Measurements from ENCODE around the gene AGBL5. TPM values are rescaled to one million over a fixed set of nuclear protein-coding genes. Genes with fewer than 3 reads are reported as not detected.

AGBL5 gene
- total RNA-seq, 1 experiment from 2014 or later = 40.0 TPM

DNA sequence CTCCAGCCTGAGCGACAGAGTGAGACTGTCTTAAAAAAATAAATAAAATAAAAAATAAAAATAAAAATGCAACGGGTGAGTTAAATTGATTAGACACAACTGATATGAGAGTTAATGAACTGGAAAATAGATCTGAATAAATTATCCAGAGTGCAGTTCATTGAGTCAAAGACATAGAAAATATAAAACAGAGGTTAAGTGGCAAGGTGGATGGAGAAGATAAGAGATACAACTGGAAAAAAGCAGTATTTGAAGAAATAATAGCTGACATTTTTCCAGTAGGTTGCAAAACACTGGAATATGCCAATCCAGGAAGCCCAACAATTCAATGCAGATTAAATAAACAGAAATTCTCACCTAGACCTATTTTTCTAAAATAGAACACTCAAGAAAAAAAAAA lies 56.8 kb downstream of the AGBL5 start:
- RAD21 ChIA-PET (ENCODE audit: low non-redundant PET in 1 of 2, low total read pairs in 2 of 2, uncharacterized antibody in 2 of 2, unreplicated experiment in 2 of 2) = no interaction called here
- TF ChIP-seq EZH2 (IDR thresholded peaks at IDR 0.05) = no peak
- no peak for TF ChIP-seq FOSL1 (IDR thresholded peaks at IDR 0.05; ENCODE audit: low read depth)
- TF ChIP-seq CBX3 (IDR thresholded peaks at IDR 0.05; ENCODE audit: low read depth) = no peak
- TF ChIP-seq ELF1 (IDR thresholded peaks at IDR 0.05; ENCODE audit: borderline replicate concordance, low read depth) = no peak
- TF ChIP-seq ZFX (IDR thresholded peaks at IDR 0.05) = no peak
- TF ChIP-seq SRF (IDR thresholded peaks at IDR 0.05; ENCODE audit: low read depth) = no peak
- TF ChIP-seq ATF3 (IDR thresholded peaks at IDR 0.05) = no peak
- no peak for TF ChIP-seq SP1 (IDR thresholded peaks at IDR 0.05; ENCODE audit: low read depth)
- TF ChIP-seq TCF7L2 (IDR thresholded peaks at IDR 0.05; ENCODE audit: borderline replicate concordance, extremely low read depth, insufficient read depth, insufficient read length) = no peak
- TF ChIP-seq RAD21 (IDR thresholded peaks at IDR 0.05; ENCODE audit: low read depth) = no peak
- TF ChIP-seq CEBPB (IDR thresholded peaks at IDR 0.05; ENCODE audit: low read depth) = no peak
- TF ChIP-seq ZBTB33 (IDR thresholded peaks at IDR 0.05; ENCODE audit: extremely low read depth, insufficient replicate concordance, low read length) = no peak
- TF ChIP-seq POLR2AphosphoS5 (IDR thresholded peaks at IDR 0.05; ENCODE audit: low read depth, low read length) = no peak
- Histone ChIP-seq H3K9me2 (ENCODE audit: insufficient read depth) (no peaks in the 10 kb centered on the region), H3K9me3 (ENCODE audit: control insufficient read depth in 1 of 2, insufficient read depth in 1 of 2, low read depth in 1 of 2, low read length in 2 of 2) (no peaks in the 10 kb centered on the region), H3K27me3 (ENCODE audit: insufficient read depth, low read length) (no peaks in the 10 kb centered on the region), H3K9ac (ENCODE audit: low read length) (no peak overlapping the region), H2AFZ (ENCODE audit: low read depth, low read length, poor library complexity, severe bottlenecking) (no peak overlapping the region), H3K4me1 (ENCODE audit: control insufficient read depth in 1 of 2, insufficient read depth in 2 of 2, low read length in 2 of 2) (no peaks in the 10 kb centered on the region), H3K27ac (ENCODE audit: low read depth, low read length) (no peak overlapping the region), H3K36me3 (ENCODE audit: control insufficient read depth in 1 of 2, insufficient read depth in 2 of 2, low read length in 2 of 2) (no peaks in the 10 kb centered on the region), H4K20me1 (ENCODE audit: insufficient read depth) (no peaks in the 10 kb centered on the region), H3K79me2 (ENCODE audit: insufficient read depth, low read length) (no peaks in the 10 kb centered on the region), H3K4me2 (ENCODE audit: low read length) (no peak overlapping the region), H3K4me3 (replicated peaks in 1 of 2; ENCODE audit: low read depth in 1 of 2, low read length in 2 of 2) (no peak overlapping the region)
- POLR2A ChIA-PET = no interaction called here
- intact Hi-C loops (cut with micrococcal nuclease) = no loop called here
- CTCF ChIA-PET = interaction anchor here (1.4 kb wide), 1 partner anchor 83 kb away, joined by 4 read pairs; no protein-coding TSS in a partner anchor
- ATAC-seq (no peak), DNase-seq (ENCODE audit: low read depth, low spot score) (no peak)
- no TSS peak for BruUV-seq (replicated peaks)

Measured in HCT116 (cell line).